ENCODE measurements around the gene FOXRED2. TPM values are rescaled to one million over a fixed set of nuclear protein-coding genes. Genes with fewer than 3 reads are reported as not detected.

FOXRED2 gene
- total RNA-seq, 3 donors from 2014 or later: 2.8 to 8.6 (median 6.4) TPM

- Histone ChIP-seq H3K4me3 (no peak overlapping the region), H3K36me3 (ENCODE audit: low read depth) (no peaks in the 10 kb centered on the region), H3K9me3 (no peaks in the 10 kb centered on the region), H3K4me1 (ENCODE audit: low read depth) (no peaks in the 10 kb centered on the region)
- ATAC-seq: no peak
- DNase-seq: peak in 1 of 3 donors; percentile 29
- no peak for TF ChIP-seq CTCF (IDR thresholded peaks at IDR 0.05)
- intact Hi-C loops (cut with DNase I, micrococcal nuclease): no loop called here
Observed at GRCh38 chr22:36497910-36498665, 8.8 kb downstream of the FOXRED2 start.

- no peaks in the 10 kb centered on the region for H3K36me3 ChIP-seq (ENCODE audit: low read depth)
- H3K9me3 ChIP-seq: no peaks in the 10 kb centered on the region
- no peak for TF ChIP-seq CTCF (IDR thresholded peaks at IDR 0.05)
- intact Hi-C loops (cut with DNase I, micrococcal nuclease): no loop called here
- H3K4me1 ChIP-seq (ENCODE audit: low read depth): no peaks in the 10 kb centered on the region
- peak; percentile 69 for ATAC-seq
- DNase-seq: peak; percentile 41 to 65 (median 46)
- H3K4me3 ChIP-seq: no peak overlapping the region
Observed at GRCh38 chr22:36493690-36494110, 13.1 kb downstream of the FOXRED2 start.

- intact Hi-C loops (cut with DNase I, micrococcal nuclease): no loop called here
- Histone ChIP-seq H3K4me1 (ENCODE audit: low read depth) (no peaks in the 10 kb centered on the region), H3K36me3 (ENCODE audit: low read depth) (no peaks in the 10 kb centered on the region), H3K4me3 (no peak overlapping the region), H3K9me3 (no peaks in the 10 kb centered on the region)
- no peak for ATAC-seq
- TF ChIP-seq CTCF (IDR thresholded peaks at IDR 0.05): no peak
- peak in 1 of 3 donors; percentile 14 for DNase-seq
Observed at GRCh38 chr22:36492109-36492508, 14.7 kb downstream of the FOXRED2 start.

GRCh38 chr22:36491155-36491554 is 15.7 kb downstream of the FOXRED2 start:
- TF ChIP-seq CTCF (IDR thresholded peaks at IDR 0.05): no peak
- DNase-seq: peak in 1 of 3 donors; percentile 5
- intact Hi-C loops (cut with DNase I, micrococcal nuclease): no loop called here

GRCh38 chr22:36486619-36487384 is 20.0 kb downstream of the FOXRED2 start:
- Histone ChIP-seq H3K9me3 (no peaks in the 10 kb centered on the region), H3K4me3 (no peak overlapping the region), H3K4me1 (ENCODE audit: low read depth) (no peaks in the 10 kb centered on the region), H3K36me3 (ENCODE audit: low read depth) (no peaks in the 10 kb centered on the region)
- intact Hi-C loops (cut with DNase I, micrococcal nuclease): loop anchor here in 1 of 2 donors (10.0 kb wide), 1 partner anchor 292 kb away; no protein-coding TSS in a partner anchor
- no peak for ATAC-seq
- TF ChIP-seq CTCF (IDR thresholded peaks at IDR 0.05): peak; percentile 36
- peak in 1 of 3 donors; percentile 78 for DNase-seq

More at GRCh38 chr22:36491155-36491554, 15.7 kb downstream of the FOXRED2 start:
- Histone ChIP-seq H3K36me3 (ENCODE audit: low read depth) (no peaks in the 10 kb centered on the region), H3K4me3 (no peak overlapping the region), H3K9me3 (no peaks in the 10 kb centered on the region), H3K4me1 (ENCODE audit: low read depth) (no peaks in the 10 kb centered on the region)
- ATAC-seq: no peak

Measured in mucosa of descending colon (tissue), 3 donors.